HepG2 (cell line): ENCODE results near the gene RTKN2. TPM values are rescaled to one million over a fixed set of nuclear protein-coding genes. Genes with fewer than 3 reads are reported as not detected.

Experiments used
- ATF7 ChIP-seq, 2 experiments: fragments of 450-650 bp in 1 of 2; sonication (generic) in 1 of 2; formaldehyde crosslinking in 1 of 2; IDR thresholded peaks; 2 replicates each; pipeline versions ENCODE4 v1.4.0 to v1.6.1; 2016 to 2020; ENCODE audit warnings: antibody characterized with exemption in 1 of 2, mild to moderate bottlenecking in 1 of 2, missing genetic modification reagents in 1 of 2
- BHLHE40 ChIP-seq: IDR thresholded peaks from 2 replicates; pipeline ENCODE4 v1.6.1; 2011; ENCODE audit warnings: low read length, improper control_type of control experiment
- BRF2 ChIP-seq: sonication (generic); formaldehyde crosslinking; IDR thresholded peaks from 2 replicates; pipeline ENCODE4 v1.8.1; 2022; ENCODE audit warnings: mild to moderate bottlenecking, missing genetic modification reagents
- EP300 ChIP-seq, 3 experiments: sonication (generic) in 1 of 3; formaldehyde crosslinking in 1 of 3; IDR thresholded peaks; 2 replicates each; pipeline versions ENCODE4 v1.5.1 to v1.6.1; 2011 to 2020; ENCODE audit warnings: low read depth in 2 of 3, low read length in 2 of 3, borderline replicate concordance in 1 of 3, improper control_type of control experiment in 1 of 3, mild to moderate bottlenecking in 1 of 3, missing genetic modification reagents in 1 of 3, moderate library complexity in 1 of 3
- FOXA1 ChIP-seq, 2 experiments: fragments of 450-650 bp in 1 of 2; sonication (generic) in 1 of 2; formaldehyde crosslinking in 1 of 2; IDR thresholded peaks; 2 replicates each; pipeline versions ENCODE4 v1.4.0 to v1.6.1; 2016 to 2020; ENCODE audit warnings: missing genetic modification reagents in 1 of 2
- FOXC1 ChIP-seq: sonication (generic); formaldehyde crosslinking; IDR thresholded peaks from 2 replicates; pipeline ENCODE4 v1.8.0; 2022; ENCODE audit warnings: mild to moderate bottlenecking, missing genetic modification reagents, borderline replicate concordance
- JUND ChIP-seq: sonication (generic); formaldehyde crosslinking; IDR thresholded peaks from 2 replicates; pipeline ENCODE4 v1.8.0; 2022; ENCODE audit warnings: mild to moderate bottlenecking, missing genetic modification reagents
- MIER2 ChIP-seq: IDR thresholded peaks from 2 replicates; pipeline ENCODE4 v1.6.1; 2016; ENCODE audit warnings: missing biosample characterization, missing genetic modification reagents
- PAXIP1 ChIP-seq: sonication (generic); formaldehyde crosslinking; conservative IDR thresholded peaks from 2 replicates; pipeline ENCODE4 v1.4.0; 2020; ENCODE audit warnings: mild to moderate bottlenecking, missing genetic modification reagents, moderate library complexity
- POGK ChIP-seq: sonication (generic); formaldehyde crosslinking; conservative IDR thresholded peaks from 2 replicates; pipeline ENCODE4 v1.8.0; 2022; ENCODE audit warnings: mild to moderate bottlenecking, moderate library complexity, missing genetic modification reagents
- ZNF12 ChIP-seq: sonication (generic); formaldehyde crosslinking; IDR thresholded peaks from 2 replicates; pipeline ENCODE4 v1.5.0; 2020; ENCODE audit warnings: missing genetic modification reagents
- ZNF24 ChIP-seq: fragments of 450-650 bp; IDR thresholded peaks from 2 replicates; pipeline ENCODE4 v1.6.1; 2017; ENCODE audit warnings: antibody characterized with exemption, mild to moderate bottlenecking
- ZNF281 ChIP-seq: sonication (generic); formaldehyde crosslinking; IDR thresholded peaks from 2 replicates; pipeline ENCODE4 v1.4.0; 2020; ENCODE audit warnings: missing genetic modification reagents, borderline replicate concordance
- ZNF644 ChIP-seq: IDR thresholded peaks from 2 replicates; pipeline ENCODE4 v1.6.1; 2016; ENCODE audit warnings: low read depth
- ZNF709 ChIP-seq: sonication (generic); formaldehyde crosslinking; IDR thresholded peaks from 2 replicates; pipeline ENCODE4 v1.5.0; 2020; ENCODE audit warnings: mild to moderate bottlenecking, missing genetic modification reagents
- polyA plus RNA-seq, 8 experiments: library from polyadenylated mRNA; depleted of rRNA in 3 of 8; stranded (reverse) in 7 of 8; unstranded in 1 of 8; fragments of >200 nt; fragmentation: Illumina TruSeq in 4 of 8; extraction: Trizol in 4 of 8; gene quantifications; 2 replicates each; pipeline versions ENCODE4 v1.2.1 to v1.2.3, GENCODE V29; 2011 to 2016; ENCODE audit warnings: low read depth in 4 of 8, missing spikeins in 1 of 8, mixed read lengths in 1 of 8; ENCODE audit not compliant: insufficient read depth in 1 of 8
- total RNA-seq, 5 experiments: library from RNA; depleted of rRNA; stranded (reverse); fragments of >200 nt; fragmentation: Illumina TruSeq; extraction: Trizol; gene quantifications; 2 replicates each; pipeline ENCODE4 v1.2.3, GENCODE V29; 2016; ENCODE audit warnings: low read depth in 1 of 5
- TF ChIP-seq, protein P1 (sequence below): sonication (generic); formaldehyde crosslinking; IDR thresholded peaks from 2 replicates; pipeline ENCODE4 v1.4.0; 2020; ENCODE audit warnings: missing genetic modification reagents

The RTKN2 gene
- total and polyA plus RNA-seq, 2 of the 13 experiments (the other 11 are each of a cell fraction or from before 2014, with no cell fraction given): 2.2 to 7.0 TPM

DNA sequence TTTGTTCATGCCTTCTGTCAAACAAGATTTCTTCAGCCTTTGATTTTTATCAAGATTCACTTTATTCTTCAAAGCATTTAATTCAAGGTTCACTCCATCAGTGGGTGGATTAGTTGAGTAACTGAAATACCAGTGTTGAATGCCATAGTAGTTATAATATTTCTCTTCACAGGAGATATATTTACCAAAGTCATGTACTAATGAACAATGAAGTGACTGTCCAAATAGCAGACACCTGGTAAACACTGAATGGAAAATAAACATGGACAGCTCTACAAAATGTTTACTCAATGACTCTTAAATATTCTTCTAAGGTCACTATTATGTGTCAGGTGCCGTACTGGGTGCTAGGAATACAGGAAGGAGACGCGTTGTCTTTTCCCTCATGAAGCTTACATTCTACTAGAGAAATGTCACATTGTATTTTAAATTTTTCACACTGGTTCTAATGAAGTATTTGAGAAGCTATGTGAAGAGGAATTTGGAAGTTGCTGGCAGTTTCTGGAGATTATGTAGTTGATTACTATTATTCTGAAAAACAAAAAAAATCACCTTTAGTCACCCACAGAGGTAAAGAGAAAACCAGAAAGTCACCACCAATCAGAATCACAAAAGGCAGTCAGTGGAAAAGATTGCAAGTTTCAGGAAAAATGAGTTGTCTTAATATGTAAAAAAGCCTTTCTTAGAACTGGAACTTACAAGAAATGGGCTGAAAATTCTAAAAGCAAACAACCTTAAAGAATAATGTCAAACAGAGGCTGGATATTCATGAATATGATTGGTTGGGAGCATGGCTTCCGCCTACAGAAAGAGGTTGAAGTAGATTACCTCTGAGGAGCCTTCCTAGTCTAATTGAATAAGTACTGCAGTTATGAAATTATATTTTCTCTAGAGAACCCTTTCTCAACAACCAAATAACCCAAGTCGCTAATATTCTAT, 84.5 kb downstream of the RTKN2 start (continued):
- TF ChIP-seq, protein P1, sequence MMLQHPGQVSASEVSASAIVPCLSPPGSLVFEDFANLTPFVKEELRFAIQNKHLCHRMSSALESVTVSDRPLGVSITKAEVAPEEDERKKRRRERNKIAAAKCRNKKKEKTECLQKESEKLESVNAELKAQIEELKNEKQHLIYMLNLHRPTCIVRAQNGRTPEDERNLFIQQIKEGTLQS (CRISPR knock-in tag): no peak
- TF ChIP-seq ATF7 (IDR thresholded peaks at IDR 0.05) (no peak), ATF7 (CRISPR knock-in tag; IDR thresholded peaks at IDR 0.05) (no peak), EP300 (IDR thresholded peaks at IDR 0.05; ENCODE audit: low read depth in 2 of 2, low read length in 2 of 2) (peak; percentile 68 to 86; a peak in 3 of 4 replicates), EP300 (CRISPR knock-in tag; IDR thresholded peaks at IDR 0.05; ENCODE audit: borderline replicate concordance) (peak; percentile 77; the same call in 1 of the 2 replicates), BHLHE40 (peak; percentile 39; the same call in 1 of the 2 replicates), FOXC1 (CRISPR knock-in tag) (no peak), BRF2 (no peak), ZNF12 (CRISPR knock-in tag) (0 out of 2 replicates have a peak, but pooled peaks have one; percentile 11), ZNF644 (peak; percentile 6; the same call in 1 of the 2 replicates), ZNF709 (CRISPR knock-in tag) (no peak), FOXA1 (IDR thresholded peaks at IDR 0.05) (peak; percentile 96), FOXA1 (CRISPR knock-in tag; IDR thresholded peaks at IDR 0.05) (peak; percentile 90), ZNF24 (peak; percentile 39; the same call in 1 of the 2 replicates), ZNF281 (CRISPR knock-in tag) (peak; percentile 16; the same call in 1 of the 2 replicates), MIER2 (CRISPR knock-in tag) (no peak), PAXIP1 (peak; percentile 61), JUND (CRISPR knock-in tag) (no peak), POGK (CRISPR knock-in tag) (peak; percentile 99)
